Upper lobe of right lung (tissue), 1 donor: ENCODE data around the gene MAP3K5. TPM values are rescaled to one million over a fixed set of nuclear protein-coding genes. Genes with fewer than 3 reads are reported as not detected.

Experiments used
- ATAC-seq: fragments of 200-7000 bp; cut with Tn5 transposase; one replicate; pipeline ENCODE4 v1.9.1; 2020; ENCODE audit warnings: mild to moderate bottlenecking, moderate library complexity
- DNase-seq: peaks from one replicate; pipeline ENCODE4 v3.0.0-alpha.2; 2020
- H3K27ac ChIP-seq: fragments of 200-600 bp; one replicate; pipeline ENCODE4 v1.8.0; 2022
- H3K27me3 ChIP-seq: fragments of 200-600 bp; one replicate; pipeline ENCODE4 v1.8.0; 2022; ENCODE audit warnings: mild to moderate bottlenecking
- H3K36me3 ChIP-seq: fragments of 200-600 bp; one replicate; pipeline ENCODE4 v1.8.0; 2022
- H3K4me1 ChIP-seq: fragments of 200-600 bp; one replicate; pipeline ENCODE4 v1.8.0; 2022
- H3K4me3 ChIP-seq: fragments of 200-600 bp; one replicate; pipeline ENCODE4 v1.8.0; 2022; ENCODE audit warnings: mild to moderate bottlenecking
- H3K9me3 ChIP-seq: fragments of 200-600 bp; one replicate; pipeline ENCODE4 v1.8.0; 2022
- intact Hi-C: fragments of 100-400 bp; cut with DNase I; formaldehyde crosslinking; loops from one replicate; pipeline ENCODE4 v1.11.0; 2022
- total RNA-seq: library from RNA; stranded (reverse); fragmentation: NEBNext Ultra II Directional; extraction: Animal tissue kit (Norgen Biotek cat#: 25700); gene quantifications from one replicate; pipeline ENCODE4 v1.2.1, GENCODE V29; 2021
- TF ChIP-seq, protein P1 (sequence below): fragments of 200-600 bp; IDR thresholded peaks from one replicate; pipeline ENCODE4 v1.8.0; 2022; ENCODE audit warnings: antibody characterized with exemption
- donor health status: DM: no; HTN: yes; CAD: no; lungs with severe emphysema.

The MAP3K5 gene
- total RNA-seq, 1 donor from 2014 or later = 32.5 TPM

DNA sequence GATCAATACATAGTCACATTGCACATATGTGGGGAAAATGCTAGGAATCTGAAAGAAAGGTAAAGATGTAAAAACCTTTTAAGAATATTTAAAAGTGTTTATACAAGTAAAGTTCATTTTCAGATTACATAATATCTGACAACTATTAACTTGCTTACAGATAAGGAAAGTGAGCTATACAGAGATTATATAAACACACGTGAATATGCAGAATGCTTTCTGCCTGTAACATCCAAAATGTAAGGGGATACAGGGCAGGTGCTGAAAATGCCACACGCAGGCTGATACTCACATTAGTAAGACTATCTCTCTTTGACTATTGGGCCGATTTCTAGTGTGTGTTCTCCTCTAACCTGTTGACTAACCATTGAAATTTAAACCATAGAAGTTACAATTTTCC lies 224.1 kb downstream of the MAP3K5 start:
- H3K4me3 ChIP-seq = no peak overlapping the region
- DNase-seq (no peak), ATAC-seq (no peak)
- TF ChIP-seq, protein P1, sequence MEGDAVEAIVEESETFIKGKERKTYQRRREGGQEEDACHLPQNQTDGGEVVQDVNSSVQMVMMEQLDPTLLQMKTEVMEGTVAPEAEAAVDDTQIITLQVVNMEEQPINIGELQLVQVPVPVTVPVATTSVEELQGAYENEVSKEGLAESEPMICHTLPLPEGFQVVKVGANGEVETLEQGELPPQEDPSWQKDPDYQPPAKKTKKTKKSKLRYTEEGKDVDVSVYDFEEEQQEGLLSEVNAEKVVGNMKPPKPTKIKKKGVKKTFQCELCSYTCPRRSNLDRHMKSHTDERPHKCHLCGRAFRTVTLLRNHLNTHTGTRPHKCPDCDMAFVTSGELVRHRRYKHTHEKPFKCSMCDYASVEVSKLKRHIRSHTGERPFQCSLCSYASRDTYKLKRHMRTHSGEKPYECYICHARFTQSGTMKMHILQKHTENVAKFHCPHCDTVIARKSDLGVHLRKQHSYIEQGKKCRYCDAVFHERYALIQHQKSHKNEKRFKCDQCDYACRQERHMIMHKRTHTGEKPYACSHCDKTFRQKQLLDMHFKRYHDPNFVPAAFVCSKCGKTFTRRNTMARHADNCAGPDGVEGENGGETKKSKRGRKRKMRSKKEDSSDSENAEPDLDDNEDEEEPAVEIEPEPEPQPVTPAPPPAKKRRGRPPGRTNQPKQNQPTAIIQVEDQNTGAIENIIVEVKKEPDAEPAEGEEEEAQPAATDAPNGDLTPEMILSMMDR = no peak
- peaks cover 30% of the 10 kb centered on the region for H3K36me3 ChIP-seq
- H3K27me3 ChIP-seq = no peaks in the 10 kb centered on the region
- no peaks in the 10 kb centered on the region for H3K4me1 ChIP-seq
- no peaks in the 10 kb centered on the region for H3K9me3 ChIP-seq
- no peak overlapping the region for H3K27ac ChIP-seq
- intact Hi-C loops = no loop called here

DNA sequence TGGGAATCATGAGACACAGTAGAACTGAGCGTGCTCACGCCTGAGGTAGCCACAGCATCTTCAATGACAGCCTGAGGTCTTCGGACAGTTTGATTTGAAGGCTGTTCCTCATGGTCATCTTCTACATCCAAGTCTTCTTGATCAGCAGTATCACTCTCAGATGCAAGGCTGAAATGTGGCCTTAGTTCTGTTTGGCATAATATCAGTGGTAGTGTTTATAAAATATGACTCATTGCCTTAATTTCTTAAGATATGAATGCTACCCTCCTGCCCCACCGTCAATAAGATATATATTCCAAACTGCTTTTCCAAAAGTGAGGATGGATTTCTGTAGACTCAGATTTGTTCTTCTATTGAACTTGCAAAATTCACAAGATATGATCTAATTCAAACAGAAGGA lies 224.6 kb downstream of the MAP3K5 start:
- intact Hi-C loops = no loop called here
- TF ChIP-seq, protein P1 = no peak

DNA sequence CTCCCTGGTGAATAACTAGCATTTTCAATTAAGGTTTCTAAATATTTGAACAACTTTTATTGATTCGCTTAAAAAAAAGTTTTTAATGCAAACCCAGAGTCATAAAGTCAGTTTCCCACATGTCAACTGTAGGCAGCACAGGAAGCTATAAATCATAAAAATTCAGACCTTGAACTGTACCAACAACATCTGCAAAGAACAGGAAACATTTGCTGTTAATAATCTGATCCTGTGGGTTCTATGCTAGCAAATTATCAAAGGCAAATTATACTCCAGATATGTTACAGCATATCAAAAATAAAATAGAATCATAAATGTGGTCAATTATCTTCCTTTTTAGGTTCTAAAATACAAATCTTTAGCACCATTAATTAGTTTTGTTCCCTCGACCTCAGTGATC lies 225.4 kb downstream of the MAP3K5 start:
- ATAC-seq = no peak
- Histone ChIP-seq H3K9me3 (no peaks in the 10 kb centered on the region), H3K36me3 (peaks cover 35% of the 10 kb centered on the region), H3K27ac (no peak overlapping the region), H3K4me1 (no peaks in the 10 kb centered on the region), H3K27me3 (no peaks in the 10 kb centered on the region), H3K4me3 (no peak overlapping the region)
- intact Hi-C loops = no loop called here
- no peak for DNase-seq
- TF ChIP-seq, protein P1 = no peak

More for the DNA sequence above, 224.6 kb downstream of the MAP3K5 start:
- ATAC-seq (no peak), DNase-seq (no peak)
- no peaks in the 10 kb centered on the region for H3K4me1 ChIP-seq
- H3K27me3 ChIP-seq = no peaks in the 10 kb centered on the region
- peaks cover 30% of the 10 kb centered on the region for H3K36me3 ChIP-seq
- no peak overlapping the region for H3K27ac ChIP-seq
- no peaks in the 10 kb centered on the region for H3K9me3 ChIP-seq
- no peak overlapping the region for H3K4me3 ChIP-seq

DNA sequence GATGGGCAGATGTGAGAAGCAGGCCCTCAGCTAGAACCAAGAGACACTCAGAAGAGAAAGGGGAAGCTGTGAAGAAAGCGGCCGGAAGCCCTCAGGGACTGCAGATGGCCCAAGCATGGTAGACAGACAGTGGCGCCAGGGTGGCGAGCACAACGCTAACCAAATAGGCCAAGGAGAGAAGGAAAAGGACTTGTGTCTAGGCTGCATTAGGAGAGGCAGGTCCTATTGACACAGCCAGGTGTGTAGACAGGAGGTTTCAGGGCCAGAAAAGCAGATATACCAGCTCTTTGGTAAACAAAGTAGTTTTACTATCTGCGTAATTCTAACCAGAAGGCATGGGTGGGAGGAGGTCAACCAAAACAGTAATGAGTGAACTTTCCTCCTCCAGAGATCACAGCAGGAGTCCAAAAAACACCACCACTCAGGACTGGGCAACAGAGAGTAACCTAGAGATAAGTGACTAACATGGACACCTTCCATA lies 226.2 kb downstream of the MAP3K5 start:
- Histone ChIP-seq H3K9me3 (no peaks in the 10 kb centered on the region), H3K27ac (no peak overlapping the region), H3K36me3 (peaks cover 43% of the 10 kb centered on the region), H3K4me1 (no peaks in the 10 kb centered on the region), H3K4me3 (no peak overlapping the region), H3K27me3 (no peaks in the 10 kb centered on the region)
- TF ChIP-seq, protein P1 = no peak
- ATAC-seq (peak; percentile 72), DNase-seq (peak; percentile 64)
- intact Hi-C loops = no loop called here

DNA sequence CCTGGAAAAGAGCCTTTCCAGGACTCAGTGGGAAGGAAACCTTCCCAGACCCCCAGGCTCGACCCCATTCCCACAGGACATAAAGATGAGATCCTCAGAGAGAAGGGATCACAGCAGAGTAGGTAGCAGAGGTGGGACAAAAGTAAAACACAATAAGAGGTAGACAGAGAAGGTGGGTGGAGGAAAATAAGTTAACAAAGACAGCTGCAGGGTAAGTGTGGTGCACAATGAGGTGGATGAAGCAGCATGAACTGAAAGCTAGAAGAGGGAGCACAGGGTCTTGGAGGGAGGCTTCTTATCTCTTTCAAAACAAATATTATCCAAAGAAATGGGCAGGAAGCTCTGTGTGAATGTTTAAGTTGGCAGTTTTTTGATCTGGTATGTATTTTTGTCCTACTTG lies 228.1 kb downstream of the MAP3K5 start:
- intact Hi-C loops = no loop called here
- H3K36me3 ChIP-seq = peaks cover 61% of the 10 kb centered on the region
- ATAC-seq (no peak), DNase-seq (no peak)
- TF ChIP-seq, protein P1 = no peak
- H3K4me1 ChIP-seq = no peaks in the 10 kb centered on the region
- no peaks in the 10 kb centered on the region for H3K9me3 ChIP-seq
- H3K4me3 ChIP-seq = no peak overlapping the region
- H3K27me3 ChIP-seq = no peaks in the 10 kb centered on the region
- no peak overlapping the region for H3K27ac ChIP-seq
